ENCODE data around the gene GRIN2A. TPM values are rescaled to one million over a fixed set of nuclear protein-coding genes. Genes with fewer than 3 reads are reported as not detected.

Gene GRIN2A
- total RNA-seq, 4 donors from 2014 or later: 0.32 to 3.6 (median 2.0) TPM

DNA sequence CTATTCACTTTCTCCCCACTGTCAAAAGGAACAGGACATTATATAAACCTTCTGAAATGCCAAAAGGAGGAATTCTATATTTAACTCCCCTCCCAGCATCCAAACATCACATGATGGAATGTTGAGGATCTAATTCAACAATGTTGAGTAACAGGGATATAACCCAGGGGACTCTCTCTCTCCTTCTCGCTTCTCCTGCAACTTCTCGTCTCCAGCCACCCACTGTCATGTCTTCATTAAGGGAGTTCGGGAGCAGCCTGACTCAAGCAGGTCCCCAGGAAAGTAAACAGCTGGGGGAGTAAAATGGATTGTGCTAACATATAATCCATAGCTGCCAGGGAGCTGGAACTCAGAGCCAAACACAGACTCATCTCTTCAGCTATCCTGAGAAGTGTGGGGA lies 51.7 kb downstream of the GRIN2A start:
- Histone ChIP-seq H3K4me1 (peaks cover 5 to 45% (median 37%) of the 10 kb centered on the region in 4 donors), H3K4me3 (no peak overlapping the region), H3K27ac (replicated peaks in 1 of 4) (peak overlapping the region; percentile 59 to 82 (median 61)), H3K27me3 (no peaks in the 10 kb centered on the region), H3K9me3 (peaks cover 0 to 3% (median 0%) of the 10 kb centered on the region in 4 donors), H3K36me3 (no peaks in the 10 kb centered on the region)
- intact Hi-C loops (cut with DNase I): no loop called here
- TF ChIP-seq, protein P1, sequence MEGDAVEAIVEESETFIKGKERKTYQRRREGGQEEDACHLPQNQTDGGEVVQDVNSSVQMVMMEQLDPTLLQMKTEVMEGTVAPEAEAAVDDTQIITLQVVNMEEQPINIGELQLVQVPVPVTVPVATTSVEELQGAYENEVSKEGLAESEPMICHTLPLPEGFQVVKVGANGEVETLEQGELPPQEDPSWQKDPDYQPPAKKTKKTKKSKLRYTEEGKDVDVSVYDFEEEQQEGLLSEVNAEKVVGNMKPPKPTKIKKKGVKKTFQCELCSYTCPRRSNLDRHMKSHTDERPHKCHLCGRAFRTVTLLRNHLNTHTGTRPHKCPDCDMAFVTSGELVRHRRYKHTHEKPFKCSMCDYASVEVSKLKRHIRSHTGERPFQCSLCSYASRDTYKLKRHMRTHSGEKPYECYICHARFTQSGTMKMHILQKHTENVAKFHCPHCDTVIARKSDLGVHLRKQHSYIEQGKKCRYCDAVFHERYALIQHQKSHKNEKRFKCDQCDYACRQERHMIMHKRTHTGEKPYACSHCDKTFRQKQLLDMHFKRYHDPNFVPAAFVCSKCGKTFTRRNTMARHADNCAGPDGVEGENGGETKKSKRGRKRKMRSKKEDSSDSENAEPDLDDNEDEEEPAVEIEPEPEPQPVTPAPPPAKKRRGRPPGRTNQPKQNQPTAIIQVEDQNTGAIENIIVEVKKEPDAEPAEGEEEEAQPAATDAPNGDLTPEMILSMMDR (IDR thresholded peaks at IDR 0.05): no peak
- TF ChIP-seq POLR2AphosphoS5 (IDR thresholded peaks at IDR 0.05) (peak in 1 of 2 donors; percentile 29), EP300 (IDR thresholded peaks at IDR 0.05) (no peak)
- 50% methylated on average over 3 of the region's 3 CpGs for whole genome bisulfite sequencing
- DNase-seq (ENCODE audit: extremely low spot score): no peak

DNA sequence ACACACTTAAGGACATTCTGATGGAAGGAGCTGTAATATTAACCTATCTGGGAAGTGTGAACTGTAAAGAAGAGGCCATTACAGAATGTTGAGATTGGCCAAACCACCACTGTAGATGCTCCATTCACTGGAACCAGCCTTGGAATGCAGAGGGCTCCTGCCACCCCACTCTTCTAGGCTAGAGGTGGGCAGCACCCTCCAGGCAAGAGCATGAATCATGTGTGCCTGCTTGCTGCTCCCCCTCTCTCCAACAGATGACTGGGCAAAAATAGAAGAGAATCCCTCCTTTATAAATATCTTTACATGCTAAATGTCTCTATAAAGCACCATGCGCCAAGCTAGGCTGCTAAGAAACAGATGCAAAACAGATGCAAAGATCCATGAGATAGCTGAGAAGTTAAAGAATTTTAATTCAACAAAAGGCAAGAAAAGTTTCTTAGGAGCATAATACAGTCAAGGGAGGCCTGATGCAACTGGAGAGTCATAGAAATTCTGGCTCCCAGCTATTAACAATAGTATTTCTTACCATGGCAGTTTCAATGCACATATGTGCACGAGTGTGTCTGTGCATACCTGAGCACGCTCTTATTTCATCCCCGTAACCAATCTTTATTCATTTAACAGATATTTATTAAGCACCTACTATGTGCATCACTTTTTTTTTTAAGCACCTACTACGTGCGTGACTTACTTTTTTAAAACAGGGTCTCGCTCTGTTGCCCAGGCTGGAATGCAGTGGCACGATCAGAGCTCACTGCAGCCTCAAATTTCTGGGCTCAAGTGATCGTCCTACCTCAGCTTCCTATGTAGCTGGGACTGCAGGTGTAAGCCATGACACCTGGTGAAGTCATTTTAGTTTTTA lies 53.6 kb downstream of the GRIN2A start:
- Histone ChIP-seq H3K27ac (replicated peaks in 1 of 4) (peak overlapping the region in 1 of 4 donors; percentile 62), H3K36me3 (no peaks in the 10 kb centered on the region), H3K4me1 (peaks cover 5 to 49% (median 38%) of the 10 kb centered on the region in 4 donors), H3K4me3 (no peak overlapping the region), H3K27me3 (no peaks in the 10 kb centered on the region), H3K9me3 (peaks cover 0 to 3% (median 0%) of the 10 kb centered on the region in 4 donors)
- intact Hi-C loops (cut with DNase I): loop anchor here (5.0 kb wide), 2 partner anchors 39 to 91 kb away; no protein-coding TSS in a partner anchor
- WGBS: 78% methylated on average over 9 of the region's 9 CpGs
- no peak for TF ChIP-seq POLR2AphosphoS5 (IDR thresholded peaks at IDR 0.05)
- no peak for DNase-seq (ENCODE audit: extremely low spot score)

DNA sequence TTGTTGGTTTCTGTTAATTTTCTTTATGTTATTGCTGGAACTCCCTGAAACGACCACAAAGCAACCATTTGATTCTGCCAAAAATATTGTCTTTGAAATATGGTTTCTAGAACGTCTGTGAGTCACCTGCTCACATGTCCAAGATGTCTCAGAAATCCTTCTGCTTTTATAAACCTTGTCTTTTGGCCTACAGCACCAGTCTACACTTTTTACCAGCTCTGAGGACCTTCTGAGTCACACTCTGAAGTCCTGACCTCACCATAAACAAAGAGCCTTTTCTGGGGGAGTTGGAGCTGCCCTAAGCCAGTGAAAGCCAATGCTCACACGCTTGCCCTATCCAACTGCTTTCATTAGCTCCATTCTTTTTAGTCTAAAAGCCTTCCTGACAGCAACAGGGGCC lies 55.5 kb downstream of the GRIN2A start:
- H3K9me3 ChIP-seq: no peaks in the 10 kb centered on the region
- no peak for DNase-seq (ENCODE audit: extremely low spot score)
- no peak overlapping the region for H3K4me3 ChIP-seq
- no peaks in the 10 kb centered on the region for H3K27me3 ChIP-seq
- no peaks in the 10 kb centered on the region for H3K36me3 ChIP-seq
- TF ChIP-seq POLR2AphosphoS5 (IDR thresholded peaks at IDR 0.05) (peak in 1 of 2 donors; percentile 35), EP300 (IDR thresholded peaks at IDR 0.05) (no peak)
- TF ChIP-seq, protein P1 (IDR thresholded peaks at IDR 0.05): no peak
- intact Hi-C loops (cut with DNase I): loop anchor here (5.0 kb wide), 2 partner anchors 41 to 89 kb away; no protein-coding TSS in a partner anchor
- peaks cover 16 to 68% (median 57%) of the 10 kb centered on the region in 4 donors for H3K4me1 ChIP-seq
- peak overlapping the region; percentile 49 to 74 (median 70) for H3K27ac ChIP-seq (replicated peaks in 1 of 4)
- WGBS: 44% methylated on average over 3 of the region's 3 CpGs

DNA sequence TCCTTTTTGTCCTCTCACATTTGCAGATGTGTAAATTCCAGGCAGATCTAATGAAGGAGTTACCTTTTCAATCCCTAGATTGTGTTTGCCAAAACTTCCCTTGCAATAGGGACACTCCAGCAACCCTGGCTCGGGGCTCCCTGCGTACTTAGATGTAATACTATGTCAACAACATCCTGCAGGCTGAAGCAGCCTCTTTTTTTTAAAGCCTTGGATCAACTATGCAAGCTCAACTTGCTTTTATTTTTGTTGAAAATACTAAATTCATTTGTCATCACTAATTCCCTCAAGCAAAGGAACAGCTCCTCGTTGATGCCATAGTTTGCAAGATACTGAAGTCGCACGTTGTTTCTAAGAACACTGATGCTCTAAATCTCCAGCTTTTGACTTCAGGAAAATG lies 59.1 kb downstream of the GRIN2A start:
- no peaks in the 10 kb centered on the region for H3K27me3 ChIP-seq
- H3K4me3 ChIP-seq: no peak overlapping the region
- TF ChIP-seq, protein P1 (IDR thresholded peaks at IDR 0.05): no peak
- no peak for TF ChIP-seq POLR2AphosphoS5 (IDR thresholded peaks at IDR 0.05)
- TF ChIP-seq EP300 (IDR thresholded peaks at IDR 0.05): no peak
- no peak for TF ChIP-seq POLR2A (IDR thresholded peaks at IDR 0.05; ENCODE audit: low read depth)
- 38% methylated on average over 5 of the region's 5 CpGs for WGBS
- DNase-seq (ENCODE audit: extremely low spot score): no peak
- H3K4me1 ChIP-seq: peaks cover 11 to 55% (median 45%) of the 10 kb centered on the region in 4 donors
- no peaks in the 10 kb centered on the region for H3K9me3 ChIP-seq
- H3K27ac ChIP-seq (replicated peaks in 1 of 4): peak overlapping the region; percentile 40 to 74 (median 48)
- H3K36me3 ChIP-seq: no peaks in the 10 kb centered on the region
- intact Hi-C loops (cut with DNase I): no loop called here

DNA sequence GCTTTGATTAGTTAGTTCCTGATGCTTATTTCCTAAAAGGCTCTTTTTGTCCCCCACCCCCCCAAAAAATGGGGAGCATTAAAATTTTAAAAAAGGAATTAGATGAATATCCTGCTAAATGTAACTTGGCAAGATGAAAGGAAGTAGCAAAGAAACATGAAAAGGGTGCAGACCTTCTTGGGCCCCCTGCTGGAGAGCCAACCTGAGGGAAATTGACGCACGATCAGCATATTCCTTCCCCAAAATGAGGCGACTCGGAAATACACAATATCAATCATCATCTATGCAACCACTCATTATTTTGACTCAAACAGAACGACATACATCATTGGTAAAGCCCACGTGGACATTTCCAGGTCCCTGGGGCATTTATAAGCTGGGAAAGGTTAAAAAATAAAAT lies 59.7 kb downstream of the GRIN2A start:
- WGBS: 20% methylated on average over 6 of the region's 6 CpGs

More for the DNA sequence above, 59.7 kb downstream of the GRIN2A start:
- H3K36me3 ChIP-seq: no peaks in the 10 kb centered on the region
- peak overlapping the region; percentile 40 to 74 (median 48) for H3K27ac ChIP-seq (replicated peaks in 1 of 4)
- TF ChIP-seq POLR2AphosphoS5 (IDR thresholded peaks at IDR 0.05): no peak
- TF ChIP-seq, protein P1 (IDR thresholded peaks at IDR 0.05): peak in 2 of 3 experiments; percentile 6 to 40
- H3K27me3 ChIP-seq: no peaks in the 10 kb centered on the region
- H3K4me3 ChIP-seq: peak overlapping the region; percentile 1 to 35 (median 32)
- intact Hi-C loops (cut with DNase I): no loop called here
- DNase-seq (ENCODE audit: extremely low spot score): no peak
- H3K4me1 ChIP-seq: peaks cover 11 to 53% (median 45%) of the 10 kb centered on the region in 4 donors
- no peaks in the 10 kb centered on the region for H3K9me3 ChIP-seq
